Spleen (tissue), 11 donors: Measurements from ENCODE around the gene NR3C2. TPM values are rescaled to one million over a fixed set of nuclear protein-coding genes. Genes with fewer than 3 reads are reported as not detected.

ENCODE experiments used
- DNase-seq: peaks from one replicate; pipeline ENCODE4 v3.0.0-alpha.2; 2020
- H3K27ac ChIP-seq, 8 donors: fragments of 200-600 bp; sonication (generic) in 7 of 8; 1 replicate in 4 of 8; 2 replicates in 4 of 8; pipeline versions ENCODE4 v1.5.0 to v1.8.0; 2016 to 2021; ENCODE audit warnings: inconsistent platforms in 4 of 8, mild to moderate bottlenecking in 4 of 8, moderate library complexity in 1 of 8
- H3K27me3 ChIP-seq, 7 donors: fragments of 200-600 bp; sonication (generic) in 6 of 7; replicated peaks in 1 of 7; 1 replicate in 4 of 7; 2 replicates in 3 of 7; pipeline versions ENCODE4 v1.5.0 to v1.8.0; 2016 to 2021; ENCODE audit warnings: inconsistent platforms in 3 of 7, mild to moderate bottlenecking in 1 of 7
- H3K36me3 ChIP-seq, 6 donors: fragments of 200-600 bp; sonication (generic) in 5 of 6; 1 replicate in 4 of 6; 2 replicates in 2 of 6; pipeline versions ENCODE4 v1.5.0 to v1.8.0; 2016 to 2021; ENCODE audit warnings: inconsistent platforms in 2 of 6
- H3K4me1 ChIP-seq, 6 donors: fragments of 200-600 bp; sonication (generic) in 5 of 6; 1 replicate in 3 of 6; 2 replicates in 3 of 6; pipeline versions ENCODE4 v1.5.0 to v1.8.0; 2016 to 2021; ENCODE audit warnings: inconsistent platforms in 3 of 6
- H3K4me3 ChIP-seq, 8 donors: fragments of 200-600 bp; sonication (generic) in 7 of 8; 1 replicate in 4 of 8; 2 replicates in 4 of 8; pipeline versions ENCODE4 v1.5.0 to v1.8.0; 2016 to 2021; ENCODE audit warnings: inconsistent platforms in 4 of 8, mild to moderate bottlenecking in 4 of 8, moderate library complexity in 2 of 8
- H3K9me3 ChIP-seq, 8 donors: fragments of 200-600 bp; sonication (generic) in 7 of 8; 1 replicate in 4 of 8; 2 replicates in 4 of 8; pipeline versions ENCODE4 v1.5.0 to v1.8.0; 2016 to 2021; ENCODE audit warnings: inconsistent platforms in 4 of 8
- CTCF ChIP-seq, 11 experiments: fragments of 200-600 bp in 7 of 11; fragments of 450-650 bp in 4 of 11; sonication (generic) in 4 of 11; IDR thresholded peaks in 8 of 11; conservative IDR thresholded peaks in 3 of 11; 1 replicate in 7 of 11; 2 replicates in 4 of 11; pipeline versions ENCODE4 v1.4.0 to v1.8.0; 2016 to 2021; ENCODE audit warnings: antibody characterized with exemption in 11 of 11, inconsistent platforms in 4 of 11, mild to moderate bottlenecking in 1 of 11
- POLR2A ChIP-seq, 3 donors: fragments of 450-650 bp; IDR thresholded peaks; one replicate each; pipeline ENCODE4 v1.5.1; 2017; ENCODE audit warnings: antibody characterized with exemption in 3 of 3, mild to moderate bottlenecking in 1 of 3
- POLR2AphosphoS5 ChIP-seq, 3 donors: sonication (generic); formaldehyde crosslinking; IDR thresholded peaks; one replicate each; pipeline ENCODE4 v1.5.1; 2017; ENCODE audit warnings: antibody characterized with exemption in 3 of 3
- WGBS, 5 donors: extraction: QIAGEN DNeasy Blood & Tissue Kit in 3 of 5; methylation state at CpG; one replicate each; pipeline versions ENCODE4 v1.1.5 to v1.1.7; 2013 to 2018; 5-methylcytosine and 5-hydroxymethylcytosine counted together
- intact Hi-C: fragments of 100-400 bp; cut with DNase I; formaldehyde crosslinking; loops from one replicate; pipeline ENCODE4 v1.15.0; 2023; ENCODE audit warnings: low total_unique reads
- polyA plus RNA-seq, 3 donors: library from polyadenylated mRNA; stranded (reverse); fragments of 200-250 nt; gene quantifications; one replicate each; pipeline ENCODE4 v1.2.1, GENCODE V29; 2013
- total RNA-seq, 7 donors: library from RNA; depleted of rRNA in 3 of 7; stranded (reverse); fragments of >200 nt in 3 of 7; fragmentation: NEBNext Ultra II Directional in 4 of 7; extraction: Animal tissue kit (Norgen Biotek cat#: 25700) in 4 of 7; gene quantifications; one replicate each; pipeline versions ENCODE4 v1.1.0 to v1.2.1, GENCODE V29; 2016 to 2021
- donor health status: healthy with polysubstance abuse.
- donor health status: DM: no; HTN: no; CAD: no; lungs with moderate emphysema.
- donor health status: DM: no; HTN: no; CAD: no.
- donor health status: Bipolar disorder and iron deficiency.
- donor health status: healthy.
- donor health status: DM: no; HTN: no; CAD: no.
- donor health status: DM: yes; HTN: yes; CAD: no.

Gene NR3C2
- total and polyA plus RNA-seq, 10 donors = 1.2 to 25.9 (median 16.2) TPM

- no peak for DNase-seq
- Histone ChIP-seq H3K4me1 (no peaks in the 10 kb centered on the region), H3K27me3 (no peaks in the 10 kb centered on the region), H3K27ac (no peak overlapping the region), H3K9me3 (no peaks in the 10 kb centered on the region), H3K36me3 (peaks cover 0 to 43% (median 3%) of the 10 kb centered on the region in 6 donors), H3K4me3 (no peak overlapping the region)
- TF ChIP-seq CTCF (IDR thresholded peaks at IDR 0.05 in 8 of 11, conservative IDR thresholded peaks at IDR 0.05 in 3 of 11) = no peak
- no peak for TF ChIP-seq POLR2A (IDR thresholded peaks at IDR 0.05)
- no peak for TF ChIP-seq POLR2AphosphoS5 (IDR thresholded peaks at IDR 0.05)
- WGBS, 5 donors = 90 to 97% (median 93%) methylated on average over 4 of the region's 4 CpGs
- intact Hi-C loops = no loop called here
Measured at GRCh38 chr4:148152868-148153625, 289.2 kb downstream of the NR3C2 start.

DNA sequence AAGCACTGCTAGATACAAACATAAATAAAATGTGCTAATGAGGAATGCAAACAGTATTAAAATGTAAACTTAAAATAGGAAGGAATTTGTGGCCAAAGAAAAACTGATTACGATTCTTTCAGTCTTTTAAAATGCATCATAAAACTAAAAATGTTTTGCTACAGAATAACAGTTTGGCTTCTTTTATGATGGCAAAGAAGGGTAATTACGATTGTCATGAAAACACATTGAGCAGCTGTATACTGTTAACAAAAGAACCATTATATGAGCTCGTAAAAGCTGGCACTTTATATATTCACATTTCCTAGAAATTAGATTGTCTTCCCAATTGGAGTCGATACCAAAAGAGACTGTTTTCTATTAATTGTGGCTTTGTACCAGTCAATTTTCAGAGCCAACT is 290.4 kb downstream of the NR3C2 start:
- intact Hi-C loops = no loop called here
- H3K27ac ChIP-seq = no peak overlapping the region
- 73 to 89% (median 88%) methylated on average over 4 of the region's 4 CpGs for WGBS, 5 donors
- TF ChIP-seq CTCF (IDR thresholded peaks at IDR 0.05 in 8 of 11, conservative IDR thresholded peaks at IDR 0.05 in 3 of 11) (no peak), POLR2A (IDR thresholded peaks at IDR 0.05) (no peak)
- no peak for DNase-seq
- peaks cover 0 to 43% (median 3%) of the 10 kb centered on the region in 6 donors for H3K36me3 ChIP-seq
- H3K4me3 ChIP-seq = no peak overlapping the region
- no peaks in the 10 kb centered on the region for H3K9me3 ChIP-seq
- H3K4me1 ChIP-seq = no peaks in the 10 kb centered on the region
- H3K27me3 ChIP-seq = no peaks in the 10 kb centered on the region

GRCh38 chr4:148145475-148145874 is 296.7 kb downstream of the NR3C2 start:
- Histone ChIP-seq H3K4me1 (no peaks in the 10 kb centered on the region), H3K36me3 (peaks cover 0 to 32% (median 2%) of the 10 kb centered on the region in 6 donors), H3K9me3 (no peaks in the 10 kb centered on the region), H3K27ac (no peak overlapping the region), H3K4me3 (no peak overlapping the region), H3K27me3 (no peaks in the 10 kb centered on the region)
- TF ChIP-seq POLR2A (IDR thresholded peaks at IDR 0.05) = no peak
- TF ChIP-seq CTCF (IDR thresholded peaks at IDR 0.05 in 8 of 11, conservative IDR thresholded peaks at IDR 0.05 in 3 of 11) = no peak
- no peak for TF ChIP-seq POLR2AphosphoS5 (IDR thresholded peaks at IDR 0.05)
- no peak for DNase-seq
- WGBS, 5 donors = 83 to 92% (median 89%) methylated on average over 6 of the region's 6 CpGs
- intact Hi-C loops = no loop called here

GRCh38 chr4:148143174-148143573 is 299.0 kb downstream of the NR3C2 start:
- peaks cover 0 to 39% (median 2%) of the 10 kb centered on the region in 6 donors for H3K36me3 ChIP-seq
- intact Hi-C loops = no loop called here
- H3K9me3 ChIP-seq = no peaks in the 10 kb centered on the region
- no peak overlapping the region for H3K4me3 ChIP-seq
- H3K27me3 ChIP-seq = no peaks in the 10 kb centered on the region
- TF ChIP-seq POLR2AphosphoS5 (IDR thresholded peaks at IDR 0.05) = no peak
- no peak for TF ChIP-seq CTCF (IDR thresholded peaks at IDR 0.05 in 8 of 11, conservative IDR thresholded peaks at IDR 0.05 in 3 of 11)
- 65 to 77% (median 70%) methylated on average over 4 of the region's 4 CpGs for WGBS, 5 donors
- H3K4me1 ChIP-seq = no peaks in the 10 kb centered on the region
- DNase-seq = no peak
- no peak overlapping the region for H3K27ac ChIP-seq
